H1 (cell line): ENCODE results near the gene MRC2. TPM values are rescaled to one million over a fixed set of nuclear protein-coding genes. Genes with fewer than 3 reads are reported as not detected.

ENCODE experiments used
- GTF2F1 ChIP-seq: IDR thresholded peaks from 2 replicates; pipeline ENCODE4 v1.6.1; 2012; ENCODE audit warnings: low read depth, low read length, improper control_type of control experiment, borderline replicate concordance
- NRF1 ChIP-seq: IDR thresholded peaks from 2 replicates; pipeline ENCODE4 v1.6.1; 2011; ENCODE audit warnings: mild to moderate bottlenecking, low read depth, low read length, improper control_type of control experiment
- POLR2A ChIP-seq, 2 experiments: IDR thresholded peaks; 1 replicate in 1 of 2; 2 replicates in 1 of 2; pipeline ENCODE4 v1.6.1; 2011; ENCODE audit warnings: low read depth in 2 of 2, low read length in 2 of 2, mild to moderate bottlenecking in 2 of 2; ENCODE audit errors: control extremely low read depth in 1 of 2
- RAD21 ChIP-seq, 2 experiments: IDR thresholded peaks in 1 of 2; conservative IDR thresholded peaks in 1 of 2; 2 replicates each; pipeline ENCODE4 v1.6.1; 2011; ENCODE audit warnings: low read depth in 2 of 2, low read length in 2 of 2, improper control_type of control experiment in 1 of 2, inconsistent platforms in 1 of 2, mild to moderate bottlenecking in 1 of 2, moderate library complexity in 1 of 2
- SAP30 ChIP-seq: fragments of 300-600 bp; sonication (generic); IDR thresholded peaks from 2 replicates; pipeline ENCODE4 v1.7.1; 2012; ENCODE audit warnings: low read length, moderate library complexity, mild to moderate bottlenecking, inconsistent platforms; ENCODE audit not compliant: insufficient read depth, insufficient replicate concordance
- TCF12 ChIP-seq: IDR thresholded peaks from 2 replicates; pipeline ENCODE4 v1.6.1; 2011; ENCODE audit warnings: low read depth, mild to moderate bottlenecking, low read length
- polyA plus RNA-seq, 7 experiments: library from polyadenylated mRNA; depleted of rRNA in 3 of 7; stranded (reverse) in 5 of 7; unstranded in 2 of 7; fragments of >200 nt in 5 of 7; fragments of 200-250 nt in 2 of 7; gene quantifications; 1 replicate in 5 of 7; 2 replicates in 1 of 7; 4 replicates in 1 of 7; pipeline versions ENCODE4 v1.2.1 to v1.2.3, GENCODE V29; 2011 to 2013; ENCODE audit warnings: missing spikeins in 2 of 7, mixed read lengths in 2 of 7
- total RNA-seq: library from RNA; stranded (reverse); fragmentation: NEBNext Ultra II Directional; extraction: Animal tissue kit (Norgen Biotek cat#: 25700); gene quantifications from 2 replicates; pipeline ENCODE4 v1.2.1, GENCODE V29; 2021

MRC2 gene
- total and polyA plus RNA-seq, 2 of the 8 experiments (the other 6 are each of a cell fraction or from before 2014, with no cell fraction given), result 7.0 to 24.2 TPM

DNA sequence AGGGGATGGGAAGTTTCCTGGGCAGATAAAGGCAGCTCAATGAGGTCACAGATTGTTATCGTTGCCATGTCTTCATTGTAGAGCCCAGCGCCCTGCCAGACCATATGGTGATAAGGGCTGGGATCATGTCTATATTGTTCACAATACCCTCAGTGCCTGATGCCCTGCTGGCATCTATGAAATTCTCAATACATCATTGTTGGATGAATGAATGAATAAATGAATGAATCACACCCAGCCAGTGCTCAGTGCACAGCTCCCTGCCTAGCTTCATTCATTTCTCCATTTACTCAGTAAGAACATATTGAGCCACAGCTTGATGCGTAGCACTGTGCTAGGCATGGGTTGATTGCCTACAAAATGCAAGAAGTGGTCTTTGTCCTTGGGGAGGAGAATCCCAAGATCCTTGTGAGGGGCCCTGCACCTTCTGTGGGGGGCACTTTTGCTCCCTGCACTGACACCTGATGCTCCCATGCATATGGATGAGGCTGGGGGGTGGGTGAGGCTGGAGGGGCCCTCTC lies 29.7 kb downstream of the MRC2 start (continued):
- TF ChIP-seq GTF2F1 (no peak), RAD21 (IDR thresholded peaks at IDR 0.05 in 1 of 2, conservative IDR thresholded peaks at IDR 0.05 in 1 of 2; ENCODE audit: low read depth in 2 of 2, low read length in 2 of 2) (no peak), SAP30 (no peak), POLR2A (IDR thresholded peaks at IDR 0.05; ENCODE audit: control extremely low read depth in 1 of 2, low read depth in 2 of 2, low read length in 2 of 2) (no peak), NRF1 (no peak), TCF12 (no peak)
